HAP-1 (cell line): Measurements from ENCODE around the gene CCDC9.

Experiments
- DNase-seq, 2 experiments: peaks; one replicate each; pipeline ENCODE4 v3.0.0-alpha.2; 2016 to 2020; ENCODE audit warnings: low spot score in 2 of 2
- H3K27me3 ChIP-seq: fragments of 250-450 bp; sonication (Bioruptor Pico); 2 replicates; pipeline ENCODE4 v1.5.1; 2020; ENCODE audit warnings: low read depth, mild to moderate bottlenecking, moderate library complexity
- H3K36me3 ChIP-seq: fragments of 250-450 bp; sonication (Bioruptor Pico); replicated peaks from 2 replicates; pipeline ENCODE4 v1.5.1; 2020; ENCODE audit warnings: mild to moderate bottlenecking
- H3K4me1 ChIP-seq: fragments of 250-450 bp; sonication (Bioruptor Pico); 2 replicates; pipeline ENCODE4 v1.5.1; 2020; ENCODE audit warnings: mild to moderate bottlenecking
- H3K4me3 ChIP-seq: fragments of 250-450 bp; sonication (Bioruptor Pico); 2 replicates; pipeline ENCODE4 v1.5.1; 2020; ENCODE audit warnings: mild to moderate bottlenecking, moderate library complexity
- H3K9me3 ChIP-seq: fragments of 250-450 bp; sonication (Bioruptor Pico); 2 replicates; pipeline ENCODE4 v1.5.1; 2020; ENCODE audit warnings: mild to moderate bottlenecking, moderate library complexity
- in situ Hi-C: fragments of 300-500 bp; cut with MboI; formaldehyde crosslinking; loops from 3 replicates; pipeline ENCODE4 v1.14.3; 2020; ENCODE audit warnings: low sequenced_read_pairs, inconsistent platforms, mixed read lengths

CCDC9 gene

DNA sequence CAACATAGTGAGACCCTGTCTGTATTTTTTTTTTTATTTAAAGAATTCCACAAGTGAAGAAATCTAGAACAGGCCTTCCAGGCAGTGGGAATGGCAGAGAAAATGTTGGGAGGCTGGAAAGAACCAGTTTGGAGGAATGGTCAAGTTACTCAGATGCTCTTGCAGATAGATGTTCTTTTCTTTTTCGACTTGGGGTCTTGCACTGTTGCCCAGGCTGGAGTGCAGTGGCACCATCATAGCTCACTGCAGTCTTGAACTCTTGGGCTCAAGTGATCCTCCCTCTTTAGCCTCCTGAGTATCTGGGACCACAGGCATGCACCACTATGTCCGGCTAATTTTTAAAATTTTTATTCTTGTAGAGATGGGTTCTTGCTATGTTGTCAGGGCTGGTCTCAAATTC is 54.0 kb downstream of the CCDC9 start:
- DNase-seq: no peak
- in situ Hi-C loops: no loop called here
- Histone ChIP-seq H3K4me3 (no peak overlapping the region), H3K9me3 (no peaks in the 10 kb centered on the region), H3K27me3 (no peaks in the 10 kb centered on the region), H3K36me3 (no peaks in the 10 kb centered on the region), H3K4me1 (peaks cover 3% of the 10 kb centered on the region; the same call in 1 of the 2 replicates)

DNA sequence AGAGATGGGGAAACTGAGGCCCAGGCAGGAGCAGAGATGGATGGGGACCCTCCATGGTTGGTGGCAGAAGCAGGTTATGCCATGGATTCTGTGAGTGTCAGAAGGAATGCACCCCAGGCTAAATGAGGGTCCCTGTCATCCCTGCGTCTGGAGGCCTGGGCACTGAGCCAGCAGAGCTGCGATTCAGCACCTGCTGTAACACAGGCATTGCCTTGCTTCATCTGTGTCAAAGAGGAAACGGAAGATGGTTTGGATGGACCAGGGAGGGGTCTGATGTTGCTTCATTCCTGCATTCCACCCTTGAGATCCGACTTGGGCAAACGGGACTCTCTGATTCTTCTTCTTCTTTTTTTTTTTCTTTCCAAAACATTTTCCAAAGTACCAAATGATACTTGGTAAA is 54.5 kb downstream of the CCDC9 start:
- DNase-seq: peak in 1 of 2 experiments; percentile 25
- H3K4me3 ChIP-seq: no peak overlapping the region
- 0 out of 2 replicates have a peak, but pooled peaks cover 3% of the 10 kb centered on the region for H3K4me1 ChIP-seq
- H3K27me3 ChIP-seq: no peaks in the 10 kb centered on the region
- no peaks in the 10 kb centered on the region for H3K9me3 ChIP-seq
- no peaks in the 10 kb centered on the region for H3K36me3 ChIP-seq
- in situ Hi-C loops: no loop called here

DNA sequence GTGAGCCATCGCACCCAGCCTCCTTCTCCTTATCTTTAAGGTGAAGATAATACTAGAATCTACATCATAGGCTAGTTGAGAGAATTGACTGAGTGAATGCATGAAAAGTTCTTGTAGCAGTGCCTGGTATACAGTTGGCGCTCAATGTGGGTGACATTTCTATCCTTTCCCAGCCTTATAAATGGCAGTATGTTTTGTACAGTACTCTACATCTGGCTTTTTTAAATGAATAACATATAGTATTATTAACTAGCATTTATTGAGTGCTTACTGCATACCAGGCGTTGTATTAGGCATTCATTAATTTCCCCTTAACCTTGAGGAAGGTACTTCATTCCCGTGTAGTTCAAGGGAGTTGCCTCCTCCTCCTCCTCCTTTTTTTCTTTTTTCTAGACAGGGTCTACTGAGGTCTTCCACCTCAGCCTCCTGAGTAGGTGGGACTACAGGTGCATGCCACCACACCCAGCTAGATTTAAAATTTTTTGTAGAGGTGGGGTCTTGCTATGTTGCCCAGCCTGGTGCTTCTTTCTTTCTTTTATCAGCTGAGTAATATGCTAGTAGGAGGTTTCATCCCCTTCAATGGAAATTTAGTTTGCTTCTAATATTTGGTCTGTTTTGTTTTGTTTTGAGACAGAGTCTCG is 56.2 kb downstream of the CCDC9 start:
- in situ Hi-C loops: no loop called here
- no peak for DNase-seq
- Histone ChIP-seq H3K27me3 (no peaks in the 10 kb centered on the region), H3K4me1 (no peaks in the 10 kb centered on the region), H3K36me3 (no peaks in the 10 kb centered on the region), H3K4me3 (no peak overlapping the region), H3K9me3 (no peaks in the 10 kb centered on the region)

DNA sequence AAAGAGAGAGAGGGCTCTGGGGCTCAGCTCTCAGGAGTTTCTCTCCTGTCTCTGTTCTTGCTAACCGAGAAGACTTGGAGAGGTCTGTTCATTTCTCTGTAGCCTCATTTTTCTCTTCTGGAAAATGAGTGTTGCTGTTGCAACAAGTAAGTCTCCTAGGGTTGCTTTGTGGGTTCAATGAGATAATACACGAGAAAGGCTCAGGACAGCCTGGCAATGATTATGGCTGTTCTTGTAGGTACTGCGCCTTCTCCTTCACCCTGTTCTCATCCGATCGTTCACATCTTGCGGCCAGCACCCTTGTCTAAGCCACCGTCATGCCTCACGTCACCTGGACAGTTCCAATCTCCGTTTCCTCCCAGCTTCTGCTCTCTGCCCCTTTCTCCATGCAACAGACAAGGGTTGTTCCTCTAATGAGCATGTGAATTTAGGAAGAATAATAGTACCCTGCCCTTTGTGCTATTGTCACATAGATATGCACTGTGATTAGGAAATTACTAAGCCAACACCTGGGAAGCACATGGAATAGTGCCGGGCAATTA is 57.5 kb downstream of the CCDC9 start:
- no peaks in the 10 kb centered on the region for H3K4me1 ChIP-seq
- H3K9me3 ChIP-seq: no peaks in the 10 kb centered on the region
- H3K27me3 ChIP-seq: no peaks in the 10 kb centered on the region
- no peak overlapping the region for H3K4me3 ChIP-seq
- H3K36me3 ChIP-seq: no peaks in the 10 kb centered on the region
- no peak for DNase-seq
- in situ Hi-C loops: no loop called here

DNA sequence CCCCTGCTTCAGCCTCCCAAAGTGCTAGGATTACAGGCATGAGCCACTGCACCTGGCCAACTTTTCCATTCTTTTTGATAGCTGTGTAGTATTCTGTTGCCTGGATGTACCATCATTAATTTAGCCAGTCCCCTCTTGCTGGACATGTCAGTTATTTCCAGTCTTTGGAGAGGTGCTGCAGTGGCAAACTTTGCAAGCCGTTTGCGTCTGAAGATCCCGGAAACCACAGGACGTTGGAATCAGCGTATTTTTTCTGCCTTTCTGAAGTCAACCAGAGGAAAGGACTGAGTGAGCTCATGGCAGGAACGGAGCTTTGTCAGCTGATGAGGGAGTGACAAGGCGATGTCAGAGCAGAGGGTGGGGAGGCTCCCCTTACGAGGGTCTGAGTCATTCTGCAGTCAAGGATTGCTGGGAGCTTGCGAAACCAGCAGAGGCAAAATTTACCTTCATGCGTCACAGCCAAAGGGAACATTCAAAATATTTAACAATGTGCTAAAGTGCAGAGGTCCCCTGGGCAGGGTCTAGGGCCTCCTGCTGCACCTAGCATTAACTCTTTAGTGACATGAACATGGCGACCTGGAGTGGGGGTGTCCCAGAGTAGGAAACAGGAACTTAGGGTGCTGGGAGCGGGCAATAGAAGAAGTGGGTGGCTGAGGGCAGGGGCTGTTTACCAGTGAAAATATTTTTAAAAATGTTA is 58.9 kb downstream of the CCDC9 start:
- Histone ChIP-seq H3K9me3 (no peaks in the 10 kb centered on the region), H3K4me1 (no peaks in the 10 kb centered on the region), H3K36me3 (no peaks in the 10 kb centered on the region), H3K27me3 (no peaks in the 10 kb centered on the region), H3K4me3 (no peak overlapping the region)
- in situ Hi-C loops: no loop called here
- no peak for DNase-seq

DNA sequence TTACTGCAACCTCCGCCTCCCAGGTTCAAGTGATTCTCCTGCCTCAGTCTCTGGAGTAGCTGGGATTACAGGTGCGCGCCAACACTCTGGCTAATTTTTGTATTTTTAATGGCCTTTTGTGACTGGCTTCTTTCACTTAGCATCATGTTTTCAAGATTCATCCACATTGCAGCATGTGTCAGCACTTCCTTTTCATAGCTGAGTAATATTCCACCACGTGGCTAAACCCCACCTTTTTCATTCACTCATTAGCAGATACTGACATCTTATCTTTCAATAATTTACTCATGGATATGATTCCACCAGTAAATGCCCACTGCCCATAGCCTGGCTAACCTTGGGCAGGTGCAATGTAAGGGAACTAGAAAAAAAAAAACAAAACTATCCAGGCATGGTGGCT is 60.2 kb downstream of the CCDC9 start:
- DNase-seq: no peak
- no peaks in the 10 kb centered on the region for H3K4me1 ChIP-seq
- in situ Hi-C loops: no loop called here
- no peaks in the 10 kb centered on the region for H3K36me3 ChIP-seq
- H3K9me3 ChIP-seq: no peaks in the 10 kb centered on the region
- H3K27me3 ChIP-seq: no peaks in the 10 kb centered on the region
- no peak overlapping the region for H3K4me3 ChIP-seq

DNA sequence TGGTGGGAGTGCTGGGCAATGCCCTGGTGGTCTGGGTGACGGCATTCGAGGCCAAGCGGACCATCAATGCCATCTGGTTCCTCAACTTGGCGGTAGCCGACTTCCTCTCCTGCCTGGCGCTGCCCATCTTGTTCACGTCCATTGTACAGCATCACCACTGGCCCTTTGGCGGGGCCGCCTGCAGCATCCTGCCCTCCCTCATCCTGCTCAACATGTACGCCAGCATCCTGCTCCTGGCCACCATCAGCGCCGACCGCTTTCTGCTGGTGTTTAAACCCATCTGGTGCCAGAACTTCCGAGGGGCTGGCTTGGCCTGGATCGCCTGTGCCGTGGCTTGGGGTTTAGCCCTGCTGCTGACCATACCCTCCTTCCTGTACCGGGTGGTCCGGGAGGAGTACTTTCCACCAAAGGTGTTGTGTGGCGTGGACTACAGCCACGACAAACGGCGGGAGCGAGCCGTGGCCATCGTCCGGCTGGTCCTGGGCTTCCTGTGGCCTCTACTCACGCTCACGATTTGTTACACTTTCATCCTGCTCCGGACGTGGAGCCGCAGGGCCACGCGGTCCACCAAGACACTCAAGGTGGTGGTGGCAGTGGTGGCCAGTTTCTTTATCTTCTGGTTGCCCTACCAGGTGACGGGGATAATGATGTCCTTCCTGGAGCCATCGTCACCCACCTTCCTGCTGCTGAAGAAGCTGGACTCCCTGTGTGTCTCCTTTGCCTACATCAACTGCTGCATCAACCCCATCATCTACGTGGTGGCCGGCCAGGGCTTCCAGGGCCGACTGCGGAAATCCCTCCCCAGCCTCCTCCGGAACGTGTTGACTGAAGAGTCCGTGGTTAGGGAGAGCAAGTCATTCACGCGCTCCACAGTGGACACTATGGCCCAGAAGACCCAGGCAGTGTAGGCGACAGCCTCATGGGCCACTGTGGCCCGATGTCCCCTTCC is 63.9 kb downstream of the CCDC9 start:
- in situ Hi-C loops: no loop called here
- H3K36me3 ChIP-seq: no peaks in the 10 kb centered on the region
- H3K4me1 ChIP-seq: no peaks in the 10 kb centered on the region
- no peak for DNase-seq
- no peak overlapping the region for H3K4me3 ChIP-seq
- H3K27me3 ChIP-seq: no peaks in the 10 kb centered on the region
- H3K9me3 ChIP-seq: no peaks in the 10 kb centered on the region
